WTC11 (cell line): ENCODE data around the gene CDC45.

Experiments used
- CREB1 ChIP-seq: sonication (generic); formaldehyde crosslinking; IDR thresholded peaks from 2 replicates; pipeline ENCODE4 v1.8.0; 2023; ENCODE audit warnings: mild to moderate bottlenecking, missing genetic modification reagents
- CTCF ChIP-seq: fragments of 200-600 bp; IDR thresholded peaks from 2 replicates; pipeline ENCODE4 v1.8.0; 2022; ENCODE audit warnings: antibody characterized with exemption
- ESRRA ChIP-seq: sonication (generic); formaldehyde crosslinking; IDR thresholded peaks from 2 replicates; pipeline ENCODE4 v1.8.1; 2022; ENCODE audit warnings: mild to moderate bottlenecking, missing genetic modification reagents, borderline replicate concordance
- ETV6 ChIP-seq: sonication (generic); formaldehyde crosslinking; IDR thresholded peaks from 2 replicates; pipeline ENCODE4 v1.8.1; 2022; ENCODE audit warnings: mild to moderate bottlenecking, missing genetic modification reagents
- KAT7 ChIP-seq: sonication (generic); formaldehyde crosslinking; IDR thresholded peaks from 2 replicates; pipeline ENCODE4 v1.8.1; 2023; ENCODE audit warnings: missing genetic modification reagents, mild to moderate bottlenecking, borderline replicate concordance
- MYBL2 ChIP-seq: sonication (generic); formaldehyde crosslinking; IDR thresholded peaks from 2 replicates; pipeline ENCODE4 v1.8.1; 2023; ENCODE audit warnings: mild to moderate bottlenecking, moderate library complexity, missing genetic modification reagents
- TCF7 ChIP-seq: sonication (generic); formaldehyde crosslinking; IDR thresholded peaks from 2 replicates; pipeline ENCODE4 v1.8.0; 2022; ENCODE audit warnings: mild to moderate bottlenecking, low read depth, missing genetic modification reagents, moderate library complexity
- ZNF281 ChIP-seq: sonication (generic); formaldehyde crosslinking; IDR thresholded peaks from 2 replicates; pipeline ENCODE4 v1.8.0; 2023; ENCODE audit warnings: mild to moderate bottlenecking, missing genetic modification reagents
- ZNF423 ChIP-seq: fragments of 250-450 bp; sonication (Bioruptor Pico); IDR thresholded peaks from 2 replicates; pipeline ENCODE4 v2.1.2; 2022; ENCODE audit warnings: mild to moderate bottlenecking, moderate library complexity
- TF ChIP-seq, protein P1 (sequence below): sonication (generic); formaldehyde crosslinking; IDR thresholded peaks from 2 replicates; pipeline ENCODE4 v1.8.1; 2023; ENCODE audit warnings: mild to moderate bottlenecking, missing genetic modification reagents, moderate library complexity
- TF ChIP-seq, protein P2 (sequence below): sonication (generic); formaldehyde crosslinking; IDR thresholded peaks from 2 replicates; pipeline ENCODE4 v1.8.1; 2022; ENCODE audit warnings: low read depth, mild to moderate bottlenecking, moderate library complexity, missing genetic modification reagents, borderline replicate concordance
- TF ChIP-seq, protein P3 (sequence below): sonication (generic); formaldehyde crosslinking; IDR thresholded peaks from 2 replicates; pipeline ENCODE4 v1.8.1; 2022; ENCODE audit warnings: missing genetic modification reagents, borderline replicate concordance
- TF ChIP-seq, protein P4 (sequence below): sonication (generic); formaldehyde crosslinking; IDR thresholded peaks from 2 replicates; pipeline ENCODE4 v1.8.1; 2023; ENCODE audit warnings: mild to moderate bottlenecking, missing genetic modification reagents

- TF ChIP-seq ETV6 (CRISPR knock-in tag) (no peak), MYBL2 (CRISPR knock-in tag) (no peak), ESRRA (CRISPR knock-in tag) (no peak), CTCF (no peak), CREB1 (CRISPR knock-in tag) (no peak), ZNF281 (no peak), ZNF423 (CRISPR knock-in tag) (no peak), KAT7 (CRISPR knock-in tag) (no peak), TCF7 (CRISPR knock-in tag) (no peak)
- TF ChIP-seq, protein P1, sequence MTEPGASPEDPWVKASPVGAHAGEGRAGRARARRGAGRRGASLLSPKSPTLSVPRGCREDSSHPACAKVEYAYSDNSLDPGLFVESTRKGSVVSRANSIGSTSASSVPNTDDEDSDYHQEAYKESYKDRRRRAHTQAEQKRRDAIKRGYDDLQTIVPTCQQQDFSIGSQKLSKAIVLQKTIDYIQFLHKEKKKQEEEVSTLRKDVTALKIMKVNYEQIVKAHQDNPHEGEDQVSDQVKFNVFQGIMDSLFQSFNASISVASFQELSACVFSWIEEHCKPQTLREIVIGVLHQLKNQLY = no peak
- TF ChIP-seq, protein P2, sequence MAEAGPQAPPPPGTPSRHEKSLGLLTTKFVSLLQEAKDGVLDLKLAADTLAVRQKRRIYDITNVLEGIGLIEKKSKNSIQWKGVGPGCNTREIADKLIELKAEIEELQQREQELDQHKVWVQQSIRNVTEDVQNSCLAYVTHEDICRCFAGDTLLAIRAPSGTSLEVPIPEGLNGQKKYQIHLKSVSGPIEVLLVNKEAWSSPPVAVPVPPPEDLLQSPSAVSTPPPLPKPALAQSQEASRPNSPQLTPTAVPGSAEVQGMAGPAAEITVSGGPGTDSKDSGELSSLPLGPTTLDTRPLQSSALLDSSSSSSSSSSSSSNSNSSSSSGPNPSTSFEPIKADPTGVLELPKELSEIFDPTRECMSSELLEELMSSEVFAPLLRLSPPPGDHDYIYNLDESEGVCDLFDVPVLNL (CRISPR knock-in tag) = no peak
- TF ChIP-seq, protein P3, sequence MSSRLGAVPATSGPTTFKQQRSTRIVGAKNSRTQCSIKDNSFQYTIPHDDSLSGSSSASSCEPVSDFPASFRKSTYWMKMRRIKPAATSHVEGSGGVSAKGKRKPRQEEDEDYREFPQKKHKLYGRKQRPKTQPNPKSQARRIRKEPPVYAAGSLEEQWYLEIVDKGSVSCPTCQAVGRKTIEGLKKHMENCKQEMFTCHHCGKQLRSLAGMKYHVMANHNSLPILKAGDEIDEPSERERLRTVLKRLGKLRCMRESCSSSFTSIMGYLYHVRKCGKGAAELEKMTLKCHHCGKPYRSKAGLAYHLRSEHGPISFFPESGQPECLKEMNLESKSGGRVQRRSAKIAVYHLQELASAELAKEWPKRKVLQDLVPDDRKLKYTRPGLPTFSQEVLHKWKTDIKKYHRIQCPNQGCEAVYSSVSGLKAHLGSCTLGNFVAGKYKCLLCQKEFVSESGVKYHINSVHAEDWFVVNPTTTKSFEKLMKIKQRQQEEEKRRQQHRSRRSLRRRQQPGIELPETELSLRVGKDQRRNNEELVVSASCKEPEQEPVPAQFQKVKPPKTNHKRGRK = no peak
- TF ChIP-seq, protein P4, sequence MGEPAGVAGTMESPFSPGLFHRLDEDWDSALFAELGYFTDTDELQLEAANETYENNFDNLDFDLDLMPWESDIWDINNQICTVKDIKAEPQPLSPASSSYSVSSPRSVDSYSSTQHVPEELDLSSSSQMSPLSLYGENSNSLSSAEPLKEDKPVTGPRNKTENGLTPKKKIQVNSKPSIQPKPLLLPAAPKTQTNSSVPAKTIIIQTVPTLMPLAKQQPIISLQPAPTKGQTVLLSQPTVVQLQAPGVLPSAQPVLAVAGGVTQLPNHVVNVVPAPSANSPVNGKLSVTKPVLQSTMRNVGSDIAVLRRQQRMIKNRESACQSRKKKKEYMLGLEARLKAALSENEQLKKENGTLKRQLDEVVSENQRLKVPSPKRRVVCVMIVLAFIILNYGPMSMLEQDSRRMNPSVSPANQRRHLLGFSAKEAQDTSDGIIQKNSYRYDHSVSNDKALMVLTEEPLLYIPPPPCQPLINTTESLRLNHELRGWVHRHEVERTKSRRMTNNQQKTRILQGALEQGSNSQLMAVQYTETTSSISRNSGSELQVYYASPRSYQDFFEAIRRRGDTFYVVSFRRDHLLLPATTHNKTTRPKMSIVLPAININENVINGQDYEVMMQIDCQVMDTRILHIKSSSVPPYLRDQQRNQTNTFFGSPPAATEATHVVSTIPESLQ = no peak
Measured at GRCh38 chr22:19449422-19449767, 30.3 kb upstream of the CDC45 start.
